WTC11 (cell line): Measurements from ENCODE around the gene FBRSL1. TPM values are rescaled to one million over a fixed set of nuclear protein-coding genes. Genes with fewer than 3 reads are reported as not detected.

Experiments used
- ATAC-seq: fragments of 200-7000 bp; cut with Tn5 transposase; 2 replicates; pipeline ENCODE4 v1.10.0; 2021; ENCODE audit warnings: mild to moderate bottlenecking, moderate library complexity
- CTCF ChIA-PET: fragments of 300-600 bp; sonication (Branson Sonifier 250); formaldehyde crosslinking; loops from one replicate; lab custom pipeline; 2021; ENCODE audit warnings: antibody characterized with exemption; lab: Charles Lee
- POLR2A ChIA-PET: fragments of 350-600 bp; sonication (Branson Sonifier 250); formaldehyde crosslinking; loops from one replicate; lab custom pipeline; 2021; ENCODE audit warnings: antibody characterized with exemption; lab: Charles Lee
- DNase-seq: peaks from one replicate; pipeline ENCODE4 v3.0.0; 2021; ENCODE audit warnings: low spot score
- H3K27ac Mint-ChIP-seq: 2 replicates; pipeline ENCODE4 v1.8.0; 2021; ENCODE audit warnings: mixed read lengths
- H3K27me3 Mint-ChIP-seq: 2 replicates; pipeline ENCODE4 v1.8.0; 2021; ENCODE audit warnings: low read depth, mild to moderate bottlenecking, moderate library complexity, mixed read lengths
- H3K36me3 Mint-ChIP-seq: 2 replicates; pipeline ENCODE4 v1.8.0; 2021; ENCODE audit warnings: mixed read lengths
- H3K4me1 Mint-ChIP-seq: 2 replicates; pipeline ENCODE4 v1.8.0; 2022; ENCODE audit warnings: mixed read lengths
- H3K4me3 Mint-ChIP-seq: 2 replicates; pipeline ENCODE4 v1.8.0; 2021; ENCODE audit warnings: mild to moderate bottlenecking, moderate library complexity, mixed read lengths
- H3K9me3 Mint-ChIP-seq: 2 replicates; pipeline ENCODE4 v1.8.0; 2021; ENCODE audit warnings: mixed read lengths
- FOXK1 ChIP-seq: sonication (generic); formaldehyde crosslinking; IDR thresholded peaks from 2 replicates; pipeline ENCODE4 v1.8.0; 2022; ENCODE audit warnings: mild to moderate bottlenecking, moderate library complexity, missing genetic modification reagents
- GABPB1 ChIP-seq: sonication (generic); formaldehyde crosslinking; IDR thresholded peaks from 2 replicates; pipeline ENCODE4 v1.8.1; 2023; ENCODE audit warnings: mild to moderate bottlenecking, missing genetic modification reagents
- KAT7 ChIP-seq: sonication (generic); formaldehyde crosslinking; IDR thresholded peaks from 2 replicates; pipeline ENCODE4 v1.8.1; 2023; ENCODE audit warnings: missing genetic modification reagents, mild to moderate bottlenecking, borderline replicate concordance
- NFATC4 ChIP-seq: fragments of 250-450 bp; sonication (Bioruptor Pico); IDR thresholded peaks from 2 replicates; pipeline ENCODE4 v1.9.0; 2021; ENCODE audit warnings: mild to moderate bottlenecking
- RORB ChIP-seq: fragments of 250-450 bp; sonication (Bioruptor Pico); IDR thresholded peaks from 2 replicates; pipeline ENCODE4 v1.9.0; 2021; ENCODE audit warnings: mild to moderate bottlenecking
- SMAD3 ChIP-seq: sonication (generic); formaldehyde crosslinking; IDR thresholded peaks from 2 replicates; pipeline ENCODE4 v1.8.0; 2022; ENCODE audit warnings: missing genetic modification reagents, mild to moderate bottlenecking, borderline replicate concordance
- SP1 ChIP-seq: sonication (generic); formaldehyde crosslinking; conservative IDR thresholded peaks from 2 replicates; pipeline ENCODE4 v1.8.1; 2022; ENCODE audit warnings: missing genetic modification reagents
- total RNA-seq: library from RNA; stranded (reverse); gene quantifications from 3 replicates; pipeline ENCODE4 v1.2.3, GENCODE V29; 2021
- TF ChIP-seq, protein P1 (sequence below): fragments of 250-450 bp; sonication (Bioruptor Pico); IDR thresholded peaks from 2 replicates; pipeline ENCODE4 v1.8.0; 2021; ENCODE audit warnings: mild to moderate bottlenecking
- TF ChIP-seq, protein P2 (sequence below): fragments of 250-450 bp; sonication (Bioruptor Pico); IDR thresholded peaks from 2 replicates; pipeline ENCODE4 v1.9.0; 2021; ENCODE audit warnings: moderate library complexity, mild to moderate bottlenecking, inconsistent platforms, borderline replicate concordance
- TF ChIP-seq, protein P3 (sequence below): sonication (generic); formaldehyde crosslinking; IDR thresholded peaks from 2 replicates; pipeline ENCODE4 v1.8.1; 2023; ENCODE audit warnings: mild to moderate bottlenecking, missing genetic modification reagents, borderline replicate concordance
- TF ChIP-seq, protein P4 (sequence below): sonication (generic); formaldehyde crosslinking; IDR thresholded peaks from 2 replicates; pipeline ENCODE4 v1.8.1; 2022; ENCODE audit warnings: low read depth, missing genetic modification reagents, borderline replicate concordance
- TF ChIP-seq, protein P5 (sequence below): sonication (generic); formaldehyde crosslinking; IDR thresholded peaks from 2 replicates; pipeline ENCODE4 v1.8.1; 2023; ENCODE audit warnings: mild to moderate bottlenecking, missing genetic modification reagents, moderate library complexity
- TF ChIP-seq, protein P6 (sequence below): sonication (generic); formaldehyde crosslinking; IDR thresholded peaks from 2 replicates; pipeline ENCODE4 v1.8.1; 2022; ENCODE audit warnings: missing genetic modification reagents, borderline replicate concordance
- TF ChIP-seq, protein P7 (sequence below): fragments of 250-450 bp; sonication (Bioruptor Pico); IDR thresholded peaks from 2 replicates; pipeline ENCODE4 v1.9.0; 2021; ENCODE audit warnings: mild to moderate bottlenecking, borderline replicate concordance

The FBRSL1 gene
- total RNA-seq, 1 experiment from 2014 or later, result 129 TPM

DNA sequence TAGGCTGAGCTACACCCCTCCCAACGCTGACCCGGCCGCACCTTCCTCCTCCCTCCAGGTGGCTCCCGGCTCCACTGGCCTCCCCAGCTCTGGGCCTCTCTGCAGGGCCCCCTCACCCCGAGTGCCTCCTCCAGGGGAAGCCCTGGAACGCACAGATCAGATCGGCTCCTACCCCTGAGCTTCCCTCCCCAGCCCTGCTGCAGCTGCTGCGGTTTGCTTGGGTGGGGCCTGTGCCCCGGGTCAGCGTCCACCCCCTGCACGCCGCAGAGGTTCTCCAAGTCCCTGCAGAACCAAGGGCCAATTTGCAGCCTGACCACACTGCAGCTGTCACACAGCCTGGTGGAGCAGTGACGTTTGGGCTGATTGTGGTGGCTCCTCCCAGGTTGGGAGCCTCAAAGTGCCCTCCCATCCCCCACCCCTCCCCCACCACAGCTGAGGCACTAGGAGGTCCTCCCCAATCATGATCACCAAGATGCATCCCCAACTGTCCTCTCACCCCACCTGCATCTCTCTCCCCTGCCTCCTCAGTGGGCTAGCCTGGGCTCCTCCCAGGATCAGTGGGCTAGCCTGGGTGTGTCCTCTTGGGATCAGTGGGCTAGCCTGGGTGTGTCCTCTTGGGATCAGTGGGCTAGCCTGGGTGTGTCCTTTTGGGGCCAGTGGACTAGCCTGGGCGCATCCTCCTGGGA lies 12.8 kb upstream of the FBRSL1 start (continued):
- TF ChIP-seq, protein P1, sequence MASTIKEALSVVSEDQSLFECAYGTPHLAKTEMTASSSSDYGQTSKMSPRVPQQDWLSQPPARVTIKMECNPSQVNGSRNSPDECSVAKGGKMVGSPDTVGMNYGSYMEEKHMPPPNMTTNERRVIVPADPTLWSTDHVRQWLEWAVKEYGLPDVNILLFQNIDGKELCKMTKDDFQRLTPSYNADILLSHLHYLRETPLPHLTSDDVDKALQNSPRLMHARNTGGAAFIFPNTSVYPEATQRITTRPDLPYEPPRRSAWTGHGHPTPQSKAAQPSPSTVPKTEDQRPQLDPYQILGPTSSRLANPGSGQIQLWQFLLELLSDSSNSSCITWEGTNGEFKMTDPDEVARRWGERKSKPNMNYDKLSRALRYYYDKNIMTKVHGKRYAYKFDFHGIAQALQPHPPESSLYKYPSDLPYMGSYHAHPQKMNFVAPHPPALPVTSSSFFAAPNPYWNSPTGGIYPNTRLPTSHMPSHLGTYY (CRISPR knock-in tag), result no peak
- TF ChIP-seq, protein P2, sequence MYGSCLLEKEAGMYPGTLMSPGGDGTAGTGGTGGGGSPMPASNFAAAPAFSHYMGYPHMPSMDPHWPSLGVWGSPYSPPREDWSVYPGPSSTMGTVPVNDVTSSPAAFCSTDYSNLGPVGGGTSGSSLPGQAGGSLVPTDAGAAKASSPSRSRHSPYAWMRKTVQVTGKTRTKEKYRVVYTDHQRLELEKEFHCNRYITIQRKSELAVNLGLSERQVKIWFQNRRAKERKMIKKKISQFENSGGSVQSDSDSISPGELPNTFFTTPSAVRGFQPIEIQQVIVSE, result no peak
- TF ChIP-seq RORB (CRISPR knock-in tag) (no peak), SP1 (CRISPR knock-in tag) (no peak), FOXK1 (CRISPR knock-in tag) (no peak), GABPB1 (no peak), NFATC4 (CRISPR knock-in tag) (no peak), KAT7 (CRISPR knock-in tag) (no peak)
- TF ChIP-seq, protein P3, sequence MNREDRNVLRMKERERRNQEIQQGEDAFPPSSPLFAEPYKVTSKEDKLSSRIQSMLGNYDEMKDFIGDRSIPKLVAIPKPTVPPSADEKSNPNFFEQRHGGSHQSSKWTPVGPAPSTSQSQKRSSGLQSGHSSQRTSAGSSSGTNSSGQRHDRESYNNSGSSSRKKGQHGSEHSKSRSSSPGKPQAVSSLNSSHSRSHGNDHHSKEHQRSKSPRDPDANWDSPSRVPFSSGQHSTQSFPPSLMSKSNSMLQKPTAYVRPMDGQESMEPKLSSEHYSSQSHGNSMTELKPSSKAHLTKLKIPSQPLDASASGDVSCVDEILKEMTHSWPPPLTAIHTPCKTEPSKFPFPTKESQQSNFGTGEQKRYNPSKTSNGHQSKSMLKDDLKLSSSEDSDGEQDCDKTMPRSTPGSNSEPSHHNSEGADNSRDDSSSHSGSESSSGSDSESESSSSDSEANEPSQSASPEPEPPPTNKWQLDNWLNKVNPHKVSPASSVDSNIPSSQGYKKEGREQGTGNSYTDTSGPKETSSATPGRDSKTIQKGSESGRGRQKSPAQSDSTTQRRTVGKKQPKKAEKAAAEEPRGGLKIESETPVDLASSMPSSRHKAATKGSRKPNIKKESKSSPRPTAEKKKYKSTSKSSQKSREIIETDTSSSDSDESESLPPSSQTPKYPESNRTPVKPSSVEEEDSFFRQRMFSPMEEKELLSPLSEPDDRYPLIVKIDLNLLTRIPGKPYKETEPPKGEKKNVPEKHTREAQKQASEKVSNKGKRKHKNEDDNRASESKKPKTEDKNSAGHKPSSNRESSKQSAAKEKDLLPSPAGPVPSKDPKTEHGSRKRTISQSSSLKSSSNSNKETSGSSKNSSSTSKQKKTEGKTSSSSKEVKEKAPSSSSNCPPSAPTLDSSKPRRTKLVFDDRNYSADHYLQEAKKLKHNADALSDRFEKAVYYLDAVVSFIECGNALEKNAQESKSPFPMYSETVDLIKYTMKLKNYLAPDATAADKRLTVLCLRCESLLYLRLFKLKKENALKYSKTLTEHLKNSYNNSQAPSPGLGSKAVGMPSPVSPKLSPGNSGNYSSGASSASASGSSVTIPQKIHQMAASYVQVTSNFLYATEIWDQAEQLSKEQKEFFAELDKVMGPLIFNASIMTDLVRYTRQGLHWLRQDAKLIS (CRISPR knock-in tag), result no peak
- TF ChIP-seq, protein P4, sequence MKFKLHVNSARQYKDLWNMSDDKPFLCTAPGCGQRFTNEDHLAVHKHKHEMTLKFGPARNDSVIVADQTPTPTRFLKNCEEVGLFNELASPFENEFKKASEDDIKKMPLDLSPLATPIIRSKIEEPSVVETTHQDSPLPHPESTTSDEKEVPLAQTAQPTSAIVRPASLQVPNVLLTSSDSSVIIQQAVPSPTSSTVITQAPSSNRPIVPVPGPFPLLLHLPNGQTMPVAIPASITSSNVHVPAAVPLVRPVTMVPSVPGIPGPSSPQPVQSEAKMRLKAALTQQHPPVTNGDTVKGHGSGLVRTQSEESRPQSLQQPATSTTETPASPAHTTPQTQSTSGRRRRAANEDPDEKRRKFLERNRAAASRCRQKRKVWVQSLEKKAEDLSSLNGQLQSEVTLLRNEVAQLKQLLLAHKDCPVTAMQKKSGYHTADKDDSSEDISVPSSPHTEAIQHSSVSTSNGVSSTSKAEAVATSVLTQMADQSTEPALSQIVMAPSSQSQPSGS (CRISPR knock-in tag), result no peak
- TF ChIP-seq, protein P5, sequence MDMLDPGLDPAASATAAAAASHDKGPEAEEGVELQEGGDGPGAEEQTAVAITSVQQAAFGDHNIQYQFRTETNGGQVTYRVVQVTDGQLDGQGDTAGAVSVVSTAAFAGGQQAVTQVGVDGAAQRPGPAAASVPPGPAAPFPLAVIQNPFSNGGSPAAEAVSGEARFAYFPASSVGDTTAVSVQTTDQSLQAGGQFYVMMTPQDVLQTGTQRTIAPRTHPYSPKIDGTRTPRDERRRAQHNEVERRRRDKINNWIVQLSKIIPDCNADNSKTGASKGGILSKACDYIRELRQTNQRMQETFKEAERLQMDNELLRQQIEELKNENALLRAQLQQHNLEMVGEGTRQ (CRISPR knock-in tag), result no peak

DNA sequence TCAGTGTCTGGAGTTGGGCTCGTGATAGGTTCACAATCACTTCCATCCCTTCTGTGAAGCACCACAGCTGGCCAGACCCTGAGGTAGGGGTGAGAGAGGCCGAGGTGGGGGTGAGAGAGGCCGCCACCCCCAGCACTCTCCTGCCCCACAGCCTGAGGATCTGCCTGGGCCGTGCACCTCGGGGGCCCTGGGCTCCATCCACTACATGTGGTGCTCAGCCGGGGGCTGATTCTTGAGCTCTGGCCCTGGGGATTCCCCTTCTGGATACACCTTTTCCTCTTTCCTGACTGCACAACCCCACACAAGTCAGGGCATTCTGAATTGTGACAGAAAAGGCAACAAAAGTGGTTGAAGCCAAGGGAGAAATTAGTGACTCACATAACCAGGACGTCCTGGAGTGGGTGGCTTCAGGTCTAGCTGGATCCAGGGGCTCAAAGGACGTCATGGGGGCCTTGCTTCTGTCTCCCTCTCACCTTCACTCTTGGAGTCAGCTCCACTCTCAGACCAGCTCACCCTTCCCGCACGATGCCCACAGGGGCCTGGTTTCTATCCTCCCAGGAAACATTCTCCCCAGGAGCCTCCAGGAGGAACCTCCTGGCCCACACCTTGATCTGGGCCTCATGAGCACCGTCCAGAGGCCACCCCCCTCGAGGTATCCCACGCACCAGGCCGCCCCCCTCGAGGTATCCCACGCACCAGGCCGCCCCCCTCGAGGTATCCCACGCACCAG lies 12.1 kb upstream of the FBRSL1 start:
- TF ChIP-seq, protein P6, sequence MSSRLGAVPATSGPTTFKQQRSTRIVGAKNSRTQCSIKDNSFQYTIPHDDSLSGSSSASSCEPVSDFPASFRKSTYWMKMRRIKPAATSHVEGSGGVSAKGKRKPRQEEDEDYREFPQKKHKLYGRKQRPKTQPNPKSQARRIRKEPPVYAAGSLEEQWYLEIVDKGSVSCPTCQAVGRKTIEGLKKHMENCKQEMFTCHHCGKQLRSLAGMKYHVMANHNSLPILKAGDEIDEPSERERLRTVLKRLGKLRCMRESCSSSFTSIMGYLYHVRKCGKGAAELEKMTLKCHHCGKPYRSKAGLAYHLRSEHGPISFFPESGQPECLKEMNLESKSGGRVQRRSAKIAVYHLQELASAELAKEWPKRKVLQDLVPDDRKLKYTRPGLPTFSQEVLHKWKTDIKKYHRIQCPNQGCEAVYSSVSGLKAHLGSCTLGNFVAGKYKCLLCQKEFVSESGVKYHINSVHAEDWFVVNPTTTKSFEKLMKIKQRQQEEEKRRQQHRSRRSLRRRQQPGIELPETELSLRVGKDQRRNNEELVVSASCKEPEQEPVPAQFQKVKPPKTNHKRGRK, result no peak
- TF ChIP-seq SMAD3 (CRISPR knock-in tag), result no peak
- TF ChIP-seq, protein P7, sequence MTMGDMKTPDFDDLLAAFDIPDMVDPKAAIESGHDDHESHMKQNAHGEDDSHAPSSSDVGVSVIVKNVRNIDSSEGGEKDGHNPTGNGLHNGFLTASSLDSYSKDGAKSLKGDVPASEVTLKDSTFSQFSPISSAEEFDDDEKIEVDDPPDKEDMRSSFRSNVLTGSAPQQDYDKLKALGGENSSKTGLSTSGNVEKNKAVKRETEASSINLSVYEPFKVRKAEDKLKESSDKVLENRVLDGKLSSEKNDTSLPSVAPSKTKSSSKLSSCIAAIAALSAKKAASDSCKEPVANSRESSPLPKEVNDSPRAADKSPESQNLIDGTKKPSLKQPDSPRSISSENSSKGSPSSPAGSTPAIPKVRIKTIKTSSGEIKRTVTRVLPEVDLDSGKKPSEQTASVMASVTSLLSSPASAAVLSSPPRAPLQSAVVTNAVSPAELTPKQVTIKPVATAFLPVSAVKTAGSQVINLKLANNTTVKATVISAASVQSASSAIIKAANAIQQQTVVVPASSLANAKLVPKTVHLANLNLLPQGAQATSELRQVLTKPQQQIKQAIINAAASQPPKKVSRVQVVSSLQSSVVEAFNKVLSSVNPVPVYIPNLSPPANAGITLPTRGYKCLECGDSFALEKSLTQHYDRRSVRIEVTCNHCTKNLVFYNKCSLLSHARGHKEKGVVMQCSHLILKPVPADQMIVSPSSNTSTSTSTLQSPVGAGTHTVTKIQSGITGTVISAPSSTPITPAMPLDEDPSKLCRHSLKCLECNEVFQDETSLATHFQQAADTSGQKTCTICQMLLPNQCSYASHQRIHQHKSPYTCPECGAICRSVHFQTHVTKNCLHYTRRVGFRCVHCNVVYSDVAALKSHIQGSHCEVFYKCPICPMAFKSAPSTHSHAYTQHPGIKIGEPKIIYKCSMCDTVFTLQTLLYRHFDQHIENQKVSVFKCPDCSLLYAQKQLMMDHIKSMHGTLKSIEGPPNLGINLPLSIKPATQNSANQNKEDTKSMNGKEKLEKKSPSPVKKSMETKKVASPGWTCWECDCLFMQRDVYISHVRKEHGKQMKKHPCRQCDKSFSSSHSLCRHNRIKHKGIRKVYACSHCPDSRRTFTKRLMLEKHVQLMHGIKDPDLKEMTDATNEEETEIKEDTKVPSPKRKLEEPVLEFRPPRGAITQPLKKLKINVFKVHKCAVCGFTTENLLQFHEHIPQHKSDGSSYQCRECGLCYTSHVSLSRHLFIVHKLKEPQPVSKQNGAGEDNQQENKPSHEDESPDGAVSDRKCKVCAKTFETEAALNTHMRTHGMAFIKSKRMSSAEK, result no peak
- TF ChIP-seq, protein P4 (CRISPR knock-in tag), result no peak
- CTCF ChIA-PET, result interaction anchor here (0.7 kb wide), 1 partner anchor 17 kb away, joined by 3 read pairs; no protein-coding TSS in a partner anchor
- POLR2A ChIA-PET, result no interaction called here
- no peak overlapping the region for H3K4me3 Mint-ChIP-seq
- ATAC-seq (no peak), DNase-seq (no peak)
- H3K4me1 Mint-ChIP-seq, result no peaks in the 10 kb centered on the region
- H3K27me3 Mint-ChIP-seq, result peaks cover 67% of the 10 kb centered on the region
- no peak overlapping the region for H3K27ac Mint-ChIP-seq
- peaks cover 3% of the 10 kb centered on the region for H3K36me3 Mint-ChIP-seq
- peaks cover 3% of the 10 kb centered on the region for H3K9me3 Mint-ChIP-seq
